ENCODE data around the gene BIRC6. TPM values are rescaled to one million over a fixed set of nuclear protein-coding genes. Genes with fewer than 3 reads are reported as not detected.

The BIRC6 gene
- total and polyA plus RNA-seq, 2 of the 4 experiments (the other 2 are of a cell fraction), result 26.5 to 316 TPM

- intact Hi-C loops (cut with micrococcal nuclease), result no loop called here
- no peaks in the 10 kb centered on the region for H3K9me3 ChIP-seq (ENCODE audit: control insufficient read depth, insufficient read depth, low read length)
- no peak overlapping the region for H3K23ac ChIP-seq (ENCODE audit: low read depth, low read length)
- H4K20me1 ChIP-seq (ENCODE audit: insufficient read depth, low read length), result no peaks in the 10 kb centered on the region
- no TSS peak for BruUV-seq (replicated peaks)
- H3K4ac ChIP-seq (ENCODE audit: low read depth, low read length), result no peak overlapping the region
- H3K9ac ChIP-seq (ENCODE audit: low read depth, low read length), result no peak overlapping the region
- no peak overlapping the region for H4K91ac ChIP-seq (ENCODE audit: insufficient read depth, low read depth, low read length)
- no peaks in the 10 kb centered on the region for H3K4me1 ChIP-seq (ENCODE audit: control insufficient read depth, insufficient read depth, low read length)
- peaks cover 0 to 8% of the 10 kb centered on the region in 2 experiments; a peak in 1 of 4 replicates for H3K79me1 ChIP-seq (ENCODE audit: low read depth in 1 of 2, low read length in 2 of 2)
- CTCF ChIA-PET, result no interaction called here
- POLR2A ChIA-PET (ENCODE audit: unreplicated experiment), result no interaction called here
- no peaks in the 10 kb centered on the region for H3K27me3 ChIP-seq (ENCODE audit: control insufficient read depth, insufficient read depth, low read length)
- no peak overlapping the region for H2BK120ac ChIP-seq (ENCODE audit: low read depth, low read length)
- peaks cover 14% of the 10 kb centered on the region for H3K36me3 ChIP-seq (ENCODE audit: control insufficient read depth, insufficient read depth, low read length)
- peaks cover 8% of the 10 kb centered on the region for H3K9me1 ChIP-seq (ENCODE audit: insufficient read depth, low read length)
- H2BK5ac ChIP-seq (ENCODE audit: low read depth, low read length, poor library complexity, severe bottlenecking), result no peak overlapping the region
- no peak overlapping the region for H3K56ac ChIP-seq (ENCODE audit: extremely low read depth, insufficient read depth, low read length)
- dilution Hi-C loops (cut with HindIII; ENCODE audit: low sequenced_read_pairs, unreplicated experiment), result no loop called here
- H3K14ac ChIP-seq (replicated peaks; ENCODE audit: low read depth, low read length), result no peak overlapping the region
- DNase-seq (no peak), ATAC-seq (ENCODE audit: low read depth) (no peak)
- no peak for TF ChIP-seq RCOR1 (IDR thresholded peaks at IDR 0.05; ENCODE audit: insufficient replicate concordance, low read length)
- TF ChIP-seq SMC3 (IDR thresholded peaks at IDR 0.05; ENCODE audit: low read depth, low read length), result no peak
- no peak for TF ChIP-seq POLR2A (IDR thresholded peaks at IDR 0.05; ENCODE audit: low read depth, low read length)
- TF ChIP-seq MXI1 (IDR thresholded peaks at IDR 0.05; ENCODE audit: borderline replicate concordance, low read depth, low read length), result no peak
- TF ChIP-seq NFE2L2 (IDR thresholded peaks at IDR 0.05; ENCODE audit: low read depth, low read length), result no peak
- TF ChIP-seq CEBPB (IDR thresholded peaks at IDR 0.05; ENCODE audit: low read depth, low read length), result no peak
- TF ChIP-seq RAD21 (IDR thresholded peaks at IDR 0.05; ENCODE audit: low read length), result no peak
- TF ChIP-seq FOS (IDR thresholded peaks at IDR 0.05; ENCODE audit: low read depth, low read length), result no peak
- no peak for TF ChIP-seq BHLHE40 (IDR thresholded peaks at IDR 0.05; ENCODE audit: low read depth, low read length)
- TF ChIP-seq CHD1 (IDR thresholded peaks at IDR 0.05; ENCODE audit: low read depth, low read length), result no peak
- H2AK9ac ChIP-seq (replicated peaks; ENCODE audit: low read depth, low read length, poor library complexity), result no peak overlapping the region
- no CpG with 5 or more reads among the region's 2 CpGs for WGBS, 2 experiments (ENCODE audit: extremely low coverage in 2 of 2, insufficient read length in 1 of 2)
- no peak overlapping the region for H2AFZ ChIP-seq (replicated peaks; ENCODE audit: low read length, poor library complexity)
- H3K18ac ChIP-seq (ENCODE audit: low read depth, low read length), result no peak overlapping the region
- no peak overlapping the region for H3K4me2 ChIP-seq (ENCODE audit: low read depth, low read length)
- no peak overlapping the region for H3K27ac ChIP-seq (ENCODE audit: insufficient read depth, low read length)
- H2AK5ac ChIP-seq (ENCODE audit: low read depth, low read length), result no peak overlapping the region
- in situ Hi-C loops (cut with MboI; ENCODE audit: low sequenced_read_pairs), result no loop called here
- no peak overlapping the region for H4K5ac ChIP-seq (ENCODE audit: low read depth, low read length)
- H3K4me3 ChIP-seq (ENCODE audit: insufficient read depth, low read depth, low read length), result no peak overlapping the region
- H2BK15ac ChIP-seq (ENCODE audit: low read depth, low read length), result no peak overlapping the region
- H2BK20ac ChIP-seq (ENCODE audit: low read depth, low read length), result no peak overlapping the region
- no peak overlapping the region for H4K8ac ChIP-seq (ENCODE audit: low read depth in 2 of 2, low read length in 2 of 2)
Measured at GRCh38 chr2:32622570-32623310, 265.9 kb downstream of the BIRC6 start.
